ENCODE results near the gene PRKAR2A. TPM values are rescaled to one million over a fixed set of nuclear protein-coding genes. Genes with fewer than 3 reads are reported as not detected.
"Not testable (repeated sequence)": the region's sequence is repeated elsewhere in the genome, so short reads cannot be mapped to it uniquely, and the experiment has no call there.

PRKAR2A gene
- total RNA-seq, 4 donors from 2014 or later, result 25.4 to 51.6 (median 35.3) TPM

DNA sequence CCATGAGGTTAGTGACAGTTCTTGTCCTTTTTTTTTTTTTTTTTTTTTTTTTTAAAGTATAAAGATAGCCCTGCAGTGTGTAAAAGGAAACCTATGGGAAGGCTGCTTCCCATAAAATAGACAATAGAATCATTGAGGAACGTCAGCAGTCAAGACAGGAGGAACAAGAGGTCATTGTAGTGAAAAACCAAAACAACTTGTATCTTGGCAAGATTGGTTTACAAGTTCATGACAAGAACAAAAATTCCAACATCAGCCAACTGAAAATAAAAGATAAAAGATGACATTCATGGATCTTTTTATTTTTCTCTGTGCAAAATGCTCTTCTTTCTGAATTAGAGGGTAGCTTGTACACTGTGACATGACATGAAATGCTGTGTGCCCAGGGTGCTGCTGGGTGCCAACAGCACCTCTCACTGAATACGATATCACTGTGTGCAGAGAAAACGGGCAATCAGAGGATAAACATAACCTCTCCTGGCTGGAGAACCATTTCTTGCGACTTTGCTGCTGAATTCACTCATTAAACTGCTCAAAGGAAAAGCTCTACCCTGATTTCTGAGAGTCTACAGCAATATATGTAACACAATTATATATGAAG lies 100.6 kb downstream of the PRKAR2A start:
- intact Hi-C loops (cut with DNase I), result no loop called here
- Histone ChIP-seq H3K4me3 (no peak overlapping the region), H3K27me3 (no peaks in the 10 kb centered on the region), H3K9me3 (no peaks in the 10 kb centered on the region), H3K27ac (peak overlapping the region in 3 of 4 donors; percentile 1 to 44 (median 26)), H3K4me1 (no peaks in the 10 kb centered on the region), H3K36me3 (peaks cover 0 to 68% (median 18%) of the 10 kb centered on the region in 3 donors)
- TF ChIP-seq CTCF (IDR thresholded peaks at IDR 0.05), result no peak
- no peak for TF ChIP-seq POLR2A (IDR thresholded peaks at IDR 0.05)
- WGBS, 2 donors, result 79 to 83% methylated on average over 4 of the region's 4 CpGs
- DNase-seq, result no peak

DNA sequence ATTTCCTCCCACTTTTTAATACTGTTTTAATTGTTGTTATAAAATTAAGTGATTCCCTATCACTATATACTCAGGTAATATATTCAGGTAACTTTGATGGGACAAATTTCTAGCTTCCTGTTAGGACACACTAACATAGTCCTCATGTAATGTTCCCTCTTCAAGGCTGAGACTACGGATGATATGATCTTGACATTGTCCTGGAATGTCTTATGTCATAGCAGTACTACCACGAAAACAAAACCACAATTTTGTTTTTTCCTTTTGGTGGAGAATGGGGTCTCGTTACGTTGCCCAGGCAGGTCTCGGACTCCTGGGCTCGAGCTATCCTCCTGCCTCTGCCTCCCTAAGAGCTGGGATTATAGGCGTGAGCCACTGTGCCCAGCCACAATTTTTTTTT lies 103.9 kb downstream of the PRKAR2A start:
- no peaks in the 10 kb centered on the region for H3K27me3 ChIP-seq
- no peak overlapping the region for H3K4me3 ChIP-seq
- H3K4me1 ChIP-seq, result peaks cover 20 to 32% (median 27%) of the 10 kb centered on the region in 3 donors
- DNase-seq, result no peak
- WGBS, 2 donors, result 85 to 87% methylated on average over 7 of the region's 7 CpGs
- TF ChIP-seq POLR2A (IDR thresholded peaks at IDR 0.05) (no peak), CTCF (IDR thresholded peaks at IDR 0.05) (no peak)
- intact Hi-C loops (cut with DNase I), result no loop called here
- H3K36me3 ChIP-seq, result peaks cover 0 to 35% (median 2%) of the 10 kb centered on the region in 3 donors
- no peaks in the 10 kb centered on the region for H3K9me3 ChIP-seq
- H3K27ac ChIP-seq, result no peak overlapping the region

DNA sequence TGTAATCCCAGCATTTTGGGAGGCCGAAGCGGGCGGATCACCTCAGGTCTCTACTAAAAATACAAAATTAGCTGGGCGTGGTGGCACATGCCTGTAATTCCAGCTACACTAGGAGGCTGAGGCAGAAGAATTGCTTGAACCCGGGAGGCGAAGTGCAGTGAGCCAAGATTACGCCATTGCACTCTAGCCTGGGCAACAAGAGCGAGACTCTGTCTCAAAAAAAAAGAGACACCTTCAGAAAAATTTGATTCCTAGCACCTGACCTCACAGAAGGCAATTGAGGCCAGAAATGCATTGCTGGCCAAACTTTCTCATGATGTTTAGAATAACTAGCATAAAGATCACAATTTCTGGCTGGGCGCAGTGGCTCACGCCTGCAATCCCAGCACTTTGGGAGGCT lies 106.4 kb downstream of the PRKAR2A start:
- H3K27me3 ChIP-seq; DNase-seq; H3K4me3 ChIP-seq; H3K9me3 ChIP-seq; intact Hi-C loops (cut with DNase I): not testable (repeated sequence)
- peaks cover 26 to 58% (median 43%) of the 10 kb centered on the region in 3 donors for H3K4me1 ChIP-seq
- peaks cover 0 to 17% (median 0%) of the 10 kb centered on the region in 3 donors for H3K36me3 ChIP-seq
- WGBS, 2 donors, result 58 to 69% methylated on average over 9 to 10 of the region's 10 CpGs
- peak overlapping the region in 2 of 4 donors; percentile 71 to 75 for H3K27ac ChIP-seq

DNA sequence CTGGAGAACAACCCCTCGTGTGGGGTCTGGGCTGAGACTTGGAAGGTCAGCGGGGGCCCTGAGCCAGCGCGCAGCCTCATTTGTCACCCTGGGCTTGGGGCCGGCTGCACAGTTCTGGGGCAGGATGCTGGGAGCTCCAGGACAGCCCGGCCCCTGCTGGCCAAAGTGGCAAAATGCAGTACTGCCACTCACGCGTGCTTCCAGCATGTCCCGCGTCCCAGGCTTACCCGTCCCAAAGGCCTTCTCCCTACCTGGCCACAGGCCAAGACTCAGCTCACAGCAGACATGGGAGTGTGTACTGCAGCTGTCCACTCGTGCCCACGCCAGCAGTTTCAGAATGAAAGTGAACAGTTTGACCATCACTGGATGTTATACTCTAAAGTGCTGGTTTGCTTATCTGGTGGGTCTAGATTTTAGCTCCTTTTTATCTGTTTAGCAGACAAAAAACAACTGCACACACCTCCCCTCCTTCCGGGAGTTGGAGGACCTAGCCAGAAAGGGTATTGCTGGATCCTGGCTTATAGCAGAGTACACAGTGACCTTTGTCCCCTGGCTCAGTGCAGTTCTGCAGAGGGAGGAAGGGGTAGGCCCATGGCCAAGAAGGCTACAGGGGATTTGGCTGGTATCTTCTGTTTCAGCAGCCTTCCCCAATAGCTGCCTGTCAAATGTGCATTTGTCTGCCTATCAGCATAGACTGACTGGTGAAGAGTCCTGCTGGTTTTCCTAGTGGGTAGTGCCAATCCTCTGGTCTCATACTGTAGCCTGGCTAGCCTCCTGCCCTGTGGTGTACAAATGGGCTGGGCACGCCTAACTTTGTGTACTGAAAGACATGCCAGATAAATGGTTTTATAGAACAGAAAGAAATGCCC lies 107.5 kb downstream of the PRKAR2A start:
- H3K36me3 ChIP-seq, result peaks cover 0 to 8% (median 0%) of the 10 kb centered on the region in 3 donors
- peaks cover 34 to 68% (median 43%) of the 10 kb centered on the region in 3 donors for H3K4me1 ChIP-seq
- H3K9me3 ChIP-seq, result no peaks in the 10 kb centered on the region
- H3K27me3 ChIP-seq, result no peaks in the 10 kb centered on the region
- 0 to 10% methylated on average over 5 to 9 of the region's 15 CpGs for WGBS, 2 donors
- intact Hi-C loops (cut with DNase I), result no loop called here
- TF ChIP-seq POLR2A (IDR thresholded peaks at IDR 0.05), result no peak
- peak; percentile 69 to 91 (median 87) for TF ChIP-seq CTCF (IDR thresholded peaks at IDR 0.05)
- peak overlapping the region in 3 of 4 donors; percentile 4 to 50 (median 11) for H3K4me3 ChIP-seq
- DNase-seq, result no peak
- peak overlapping the region; percentile 66 to 84 (median 73) for H3K27ac ChIP-seq

DNA sequence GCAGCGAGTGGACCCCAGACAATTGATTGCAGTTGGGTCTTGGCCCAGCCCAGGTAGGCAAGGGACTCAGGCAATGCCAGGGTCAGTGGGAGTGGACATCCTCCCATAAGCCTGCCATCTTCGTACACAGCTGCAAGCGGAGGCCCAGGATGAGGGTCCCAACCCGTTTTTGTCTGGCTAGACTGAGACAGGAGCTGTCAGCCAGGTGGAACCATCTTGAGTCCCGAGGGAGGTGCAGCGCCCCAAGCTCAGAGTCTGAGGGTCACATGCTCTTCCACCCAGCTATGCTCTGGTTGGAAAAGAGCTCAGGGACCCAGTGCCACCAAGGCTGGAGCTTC lies 108.1 kb downstream of the PRKAR2A start:
- 53% methylated on average over 3 of the region's 6 CpGs; no CpG with 5 or more reads in 1 of the 2 donors for WGBS, 2 donors
- no peaks in the 10 kb centered on the region for H3K9me3 ChIP-seq
- H3K4me3 ChIP-seq, result peak overlapping the region in 1 of 4 donors; percentile 50
- no peak for TF ChIP-seq CTCF (IDR thresholded peaks at IDR 0.05)
- TF ChIP-seq POLR2A (IDR thresholded peaks at IDR 0.05), result no peak
- no peaks in the 10 kb centered on the region for H3K27me3 ChIP-seq
- H3K36me3 ChIP-seq, result peaks cover 0 to 2% (median 0%) of the 10 kb centered on the region in 3 donors
- intact Hi-C loops (cut with DNase I), result no loop called here
- DNase-seq, result no peak
- peaks cover 34 to 74% (median 43%) of the 10 kb centered on the region in 3 donors for H3K4me1 ChIP-seq
- peak overlapping the region; percentile 66 to 84 (median 73) for H3K27ac ChIP-seq
